ENCODE results near the gene MICA. TPM values are rescaled to one million over a fixed set of nuclear protein-coding genes. Genes with fewer than 3 reads are reported as not detected.

Gene MICA
- total and polyA plus RNA-seq, 8 donors, result 2.0 to 13.6 (median 11.8) TPM

DNA sequence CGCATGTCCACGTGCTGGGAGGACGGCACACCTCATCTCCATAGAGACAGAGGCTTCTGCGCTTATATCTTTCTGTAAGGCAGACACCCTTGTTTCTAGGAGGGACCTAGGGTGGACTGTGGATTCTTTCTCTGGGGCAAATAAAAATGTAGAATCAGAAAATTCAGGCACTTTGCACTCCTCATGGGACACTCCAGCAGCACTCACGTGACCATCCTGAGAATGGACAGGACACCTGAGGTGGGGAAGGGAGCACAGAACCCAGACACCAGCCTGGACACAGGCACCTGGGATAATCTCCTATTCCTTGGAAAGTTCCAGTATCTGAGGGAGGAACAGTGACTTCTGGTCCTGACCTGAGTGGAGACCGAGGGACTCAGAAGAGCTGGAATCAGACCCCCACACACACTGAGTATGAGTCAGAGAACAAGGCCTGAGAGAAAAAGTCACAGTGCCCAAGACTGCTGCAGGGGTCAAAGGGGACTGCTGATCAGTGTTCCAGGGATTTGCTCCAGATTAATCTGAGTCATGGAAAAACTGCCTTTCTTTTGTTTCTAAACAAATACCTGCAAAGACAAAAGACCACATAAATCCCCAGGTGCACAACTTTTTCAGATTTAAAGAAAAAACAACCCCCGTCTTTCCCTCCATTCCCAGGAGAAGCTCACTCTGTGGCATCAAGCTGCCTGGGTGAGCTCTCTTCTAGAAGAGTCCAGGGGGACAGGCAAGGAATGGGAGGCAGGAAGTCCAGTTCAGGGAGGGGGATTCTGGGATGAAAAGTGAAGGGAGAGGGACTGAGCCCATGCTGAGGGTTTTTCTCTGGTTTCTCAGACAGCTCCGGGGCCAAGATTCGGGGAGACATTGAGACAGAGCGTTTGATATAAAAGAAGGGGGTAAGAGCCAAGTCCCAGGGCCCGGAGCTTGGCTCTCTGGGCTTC lies 58.9 kb downstream of the MICA start:
- H3K27ac ChIP-seq, result peak overlapping the region; percentile 79 to 84 (median 83)
- peaks cover 0 to 4% (median 0%) of the 10 kb centered on the region in 3 donors for H3K27me3 ChIP-seq
- H3K36me3 ChIP-seq, result peaks cover 0 to 3% (median 1%) of the 10 kb centered on the region in 4 donors
- H3K4me1 ChIP-seq, result peaks cover 12 to 46% (median 16%) of the 10 kb centered on the region in 4 donors
- TF ChIP-seq POLR2A (IDR thresholded peaks at IDR 0.05) (no peak), POLR2AphosphoS5 (IDR thresholded peaks at IDR 0.05) (no peak), EP300 (IDR thresholded peaks at IDR 0.05) (no peak)
- TF ChIP-seq, protein P1, sequence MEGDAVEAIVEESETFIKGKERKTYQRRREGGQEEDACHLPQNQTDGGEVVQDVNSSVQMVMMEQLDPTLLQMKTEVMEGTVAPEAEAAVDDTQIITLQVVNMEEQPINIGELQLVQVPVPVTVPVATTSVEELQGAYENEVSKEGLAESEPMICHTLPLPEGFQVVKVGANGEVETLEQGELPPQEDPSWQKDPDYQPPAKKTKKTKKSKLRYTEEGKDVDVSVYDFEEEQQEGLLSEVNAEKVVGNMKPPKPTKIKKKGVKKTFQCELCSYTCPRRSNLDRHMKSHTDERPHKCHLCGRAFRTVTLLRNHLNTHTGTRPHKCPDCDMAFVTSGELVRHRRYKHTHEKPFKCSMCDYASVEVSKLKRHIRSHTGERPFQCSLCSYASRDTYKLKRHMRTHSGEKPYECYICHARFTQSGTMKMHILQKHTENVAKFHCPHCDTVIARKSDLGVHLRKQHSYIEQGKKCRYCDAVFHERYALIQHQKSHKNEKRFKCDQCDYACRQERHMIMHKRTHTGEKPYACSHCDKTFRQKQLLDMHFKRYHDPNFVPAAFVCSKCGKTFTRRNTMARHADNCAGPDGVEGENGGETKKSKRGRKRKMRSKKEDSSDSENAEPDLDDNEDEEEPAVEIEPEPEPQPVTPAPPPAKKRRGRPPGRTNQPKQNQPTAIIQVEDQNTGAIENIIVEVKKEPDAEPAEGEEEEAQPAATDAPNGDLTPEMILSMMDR (IDR thresholded peaks at IDR 0.05), result no peak
- no peak for DNase-seq
- intact Hi-C loops (cut with DNase I; ENCODE audit: low total_unique reads), result no loop called here
- no peaks in the 10 kb centered on the region for H3K9me3 ChIP-seq
- peak overlapping the region; percentile 42 to 56 (median 54) for H3K4me3 ChIP-seq
- WGBS, 5 donors, result 54 to 59% (median 56%) methylated on average over 11 of the region's 11 CpGs

DNA sequence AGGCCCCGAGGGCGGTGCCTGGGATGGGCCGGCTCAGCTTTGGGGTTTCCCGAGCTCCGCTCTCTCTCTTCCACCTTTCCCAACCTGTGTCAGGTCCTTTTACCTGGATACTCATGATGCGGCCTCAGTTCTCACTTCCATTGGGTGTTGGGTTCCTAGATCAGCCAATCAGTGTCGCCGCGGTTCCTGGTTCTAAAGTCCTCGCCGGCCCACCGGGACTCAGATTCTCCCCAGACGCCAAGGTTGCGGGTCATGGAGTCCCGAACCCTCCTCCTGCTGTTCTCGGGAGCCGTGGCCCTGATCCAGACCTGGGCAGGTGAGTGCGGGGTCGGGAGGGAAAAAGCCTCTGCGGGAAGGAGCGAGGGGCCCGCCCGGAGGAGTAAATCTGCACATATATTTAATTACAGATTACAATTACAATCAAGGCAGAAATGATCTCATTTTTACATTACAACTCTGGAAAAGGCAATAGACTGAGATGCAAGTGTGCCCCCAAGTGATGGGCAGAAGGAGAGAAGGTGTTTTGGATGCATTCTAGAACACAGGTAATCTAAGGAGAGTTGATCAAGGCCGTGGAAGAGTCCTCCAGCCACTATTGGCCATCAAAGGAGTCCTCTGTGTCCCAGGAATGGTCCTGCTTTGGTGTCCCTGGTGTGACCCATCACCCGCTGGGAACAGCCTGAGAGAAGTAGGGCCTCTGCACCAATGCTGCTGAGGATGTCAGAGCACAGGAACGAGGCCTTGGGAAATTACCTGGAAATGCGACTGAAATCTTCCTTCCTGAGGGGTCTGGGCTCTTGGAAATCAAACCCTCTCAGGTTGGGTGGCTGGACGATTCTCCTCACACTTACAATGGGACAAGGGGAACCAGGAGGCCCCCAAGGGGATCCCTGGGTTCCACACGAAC lies 59.8 kb downstream of the MICA start:
- peak; percentile 32 to 96 (median 92) for TF ChIP-seq POLR2AphosphoS5 (IDR thresholded peaks at IDR 0.05)
- TF ChIP-seq, protein P1 (IDR thresholded peaks at IDR 0.05), result no peak
- peak in 1 of 4 donors; percentile 53 for TF ChIP-seq POLR2A (IDR thresholded peaks at IDR 0.05)
- no peak for TF ChIP-seq EP300 (IDR thresholded peaks at IDR 0.05)
- H3K4me1 ChIP-seq, result peaks cover 12 to 51% (median 16%) of the 10 kb centered on the region in 4 donors
- peak overlapping the region; percentile 79 to 84 (median 83) for H3K27ac ChIP-seq
- H3K4me3 ChIP-seq, result peak overlapping the region; percentile 42 to 56 (median 54)
- 7 to 12% (median 11%) methylated on average over 26 to 29 of the region's 29 CpGs for WGBS, 5 donors
- no peaks in the 10 kb centered on the region for H3K27me3 ChIP-seq
- DNase-seq, result peak; percentile 93 to 95
- intact Hi-C loops (cut with DNase I; ENCODE audit: low total_unique reads), result no loop called here
- no peaks in the 10 kb centered on the region for H3K9me3 ChIP-seq
- H3K36me3 ChIP-seq, result peaks cover 0 to 6% (median 2%) of the 10 kb centered on the region in 4 donors

DNA sequence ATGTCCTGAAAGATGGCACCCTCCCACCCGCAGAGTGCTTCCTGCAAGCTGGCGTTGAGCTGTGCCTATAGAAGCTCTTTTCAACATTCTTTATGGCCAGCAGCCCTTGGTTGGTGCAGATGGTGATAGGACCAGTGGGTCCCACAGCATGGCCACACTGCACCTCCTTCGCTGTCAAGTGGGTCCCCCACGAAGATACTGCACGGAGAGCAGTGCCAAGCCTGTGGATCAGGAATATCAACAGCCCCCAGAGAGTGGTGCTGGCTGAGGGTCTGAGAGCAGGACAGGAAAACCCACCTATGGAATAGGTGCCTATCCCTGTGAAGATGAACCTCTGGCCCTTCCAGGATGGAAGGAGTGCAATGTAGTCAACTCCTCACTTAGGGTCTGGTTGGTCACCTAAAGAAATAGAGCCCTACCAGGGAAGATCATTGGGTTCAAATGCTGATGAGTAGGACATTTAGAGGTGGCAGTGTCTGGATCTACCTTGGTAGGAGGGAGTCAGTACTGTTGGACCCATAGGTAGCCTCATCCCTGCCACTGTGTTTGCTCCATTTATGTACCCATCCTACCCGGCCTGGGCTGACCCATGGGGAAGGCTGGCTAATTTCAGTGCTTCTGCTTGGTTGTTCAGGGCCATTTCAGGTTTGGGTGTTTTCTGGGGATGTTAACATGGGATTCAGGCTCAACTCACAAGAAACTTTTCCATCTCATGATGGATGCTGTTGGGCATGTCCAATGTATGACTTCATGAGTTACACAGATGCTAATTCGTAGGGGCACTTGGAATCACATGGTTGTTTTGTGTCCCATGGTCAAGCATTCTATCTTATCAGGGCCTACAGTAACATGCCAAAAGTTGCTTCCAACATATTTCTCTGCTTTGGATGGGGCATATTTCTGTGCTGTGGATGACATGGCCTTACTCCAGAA lies 61.1 kb downstream of the MICA start:
- WGBS, 5 donors, result 83 to 91% (median 89%) methylated on average over 7 of the region's 7 CpGs
- Histone ChIP-seq H3K27me3 (no peaks in the 10 kb centered on the region), H3K4me1 (peaks cover 12 to 51% (median 16%) of the 10 kb centered on the region in 4 donors), H3K27ac (no peak overlapping the region), H3K9me3 (no peaks in the 10 kb centered on the region), H3K4me3 (peak overlapping the region; percentile 42 to 56 (median 54)), H3K36me3 (peaks cover 0 to 6% (median 2%) of the 10 kb centered on the region in 4 donors)
- no peak for DNase-seq
- intact Hi-C loops (cut with DNase I; ENCODE audit: low total_unique reads), result no loop called here
- TF ChIP-seq POLR2AphosphoS5 (IDR thresholded peaks at IDR 0.05), result no peak
- TF ChIP-seq POLR2A (IDR thresholded peaks at IDR 0.05), result no peak
- TF ChIP-seq, protein P1 (IDR thresholded peaks at IDR 0.05), result no peak
- no peak for TF ChIP-seq EP300 (IDR thresholded peaks at IDR 0.05)

Small RNAs within 50 kb of the gene (small RNA-seq; reads per million reads assigned to genes)
- 0 reads per million in 4 donors for gene HLA-S
- gene MIR6891, result 0 reads per million in 4 donors
- 0 reads per million in 4 donors for gene RF00019
- gene RNU6-283P, result 0 reads per million in 4 donors

Other genes starting within 250 kb of the MICA start
- 100 to 1,000 TPM in 1 of 5 donors, 10 to 100 TPM in 3, 1 to 10 TPM in 1; 9.7 to 201 (median 24.5) TPM for gene CCHCR1, start 245.8 kb upstream of the MICA start, total RNA-seq
- 10 to 100 TPM; 11.8 to 21.0 (median 12.3) TPM for gene CCHCR1, start 245.8 kb upstream of the MICA start, polyA plus RNA-seq
- 10 to 100 TPM in 1 of 5 donors, 1 to 10 TPM in 4; 5.8 to 16.1 (median 7.1) TPM for gene TCF19, start 245.0 kb upstream of the MICA start, total RNA-seq
- 1 to 10 TPM; 5.0 to 7.7 (median 7.7) TPM for gene TCF19, start 245.0 kb upstream of the MICA start, polyA plus RNA-seq
- gene POU5F1, start 232.9 kb upstream of the MICA start, total RNA-seq, result 100 to 1,000 TPM in 2 of 5 donors, 10 to 100 TPM in 2, not detected in 1; 47.5 to 155 (median 113) TPM
- 10 to 100 TPM in 1 of 3 donors, 1 to 10 TPM in 2; 2.6 to 13.0 (median 6.5) TPM for gene POU5F1, start 232.9 kb upstream of the MICA start, polyA plus RNA-seq
- gene HLA-C, start 131.5 kb upstream of the MICA start, total RNA-seq, result 100 to 1,000 TPM; 170 to 500 (median 237) TPM
- 100 to 1,000 TPM in 2 of 3 donors, 10 to 100 TPM in 1; 92.7 to 295 (median 133) TPM for gene HLA-C, start 131.5 kb upstream of the MICA start, polyA plus RNA-seq
- gene HLA-B, start 46.4 kb upstream of the MICA start, total RNA-seq, result 1,000 to 10,000 TPM in 3 of 5 donors, 100 to 1,000 TPM in 2; 134 to 1,907 (median 1,119) TPM
- gene HLA-B, start 46.4 kb upstream of the MICA start, polyA plus RNA-seq, result 100 to 1,000 TPM; 302 to 830 (median 436) TPM
- 1 to 10 TPM in 1 of 5 donors, under 1 TPM in 2, not detected in 2; 0.29 to 1.7 (median 0.89) TPM for gene MICB, start 94.5 kb downstream of the MICA start, total RNA-seq
- gene MICB, start 94.5 kb downstream of the MICA start, polyA plus RNA-seq, result 1 to 10 TPM in 1 of 3 donors, under 1 TPM in 2; 0.76 to 1.4 (median 0.83) TPM
- gene MCCD1, start 125.4 kb downstream of the MICA start, total RNA-seq, result not detected
- gene MCCD1, start 125.4 kb downstream of the MICA start, polyA plus RNA-seq, result not detected
- 100 to 1,000 TPM; 198 to 445 (median 248) TPM for gene DDX39B, start 138.4 kb downstream of the MICA start, total RNA-seq
- 100 to 1,000 TPM; 255 to 383 (median 255) TPM for gene DDX39B, start 138.4 kb downstream of the MICA start, polyA plus RNA-seq
- 1 to 10 TPM in 2 of 5 donors, under 1 TPM in 1, not detected in 2; 0.87 to 4.6 (median 2.3) TPM for gene ATP6V1G2, start 143.0 kb downstream of the MICA start, total RNA-seq
- 1 to 10 TPM in 2 of 3 donors, under 1 TPM in 1; 0.98 to 3.7 (median 1.2) TPM for gene ATP6V1G2, start 143.0 kb downstream of the MICA start, polyA plus RNA-seq
- gene NFKBIL1, start 144.0 kb downstream of the MICA start, total RNA-seq, result 10 to 100 TPM in 4 of 5 donors, under 1 TPM in 1; 0.45 to 51.9 (median 13.6) TPM
- gene NFKBIL1, start 144.0 kb downstream of the MICA start, polyA plus RNA-seq, result 10 to 100 TPM; 23.9 to 45.1 (median 29.9) TPM
- not detected for gene LTA, start 168.7 kb downstream of the MICA start, total RNA-seq
- under 1 TPM in 1 of 3 donors, not detected in 2; 0.18 TPM for gene LTA, start 168.7 kb downstream of the MICA start, polyA plus RNA-seq
- gene TNF, start 172.0 kb downstream of the MICA start, total RNA-seq, result under 1 TPM in 1 of 5 donors, not detected in 4; 0.58 TPM
- under 1 TPM in 2 of 3 donors, not detected in 1; 0.28 to 0.31 TPM for gene TNF, start 172.0 kb downstream of the MICA start, polyA plus RNA-seq
- gene LTB, start 178.8 kb downstream of the MICA start, total RNA-seq, result 1 to 10 TPM in 1 of 5 donors, not detected in 4; 4.8 TPM
- 10 to 100 TPM in 1 of 3 donors, 1 to 10 TPM in 2; 4.2 to 13.4 (median 9.0) TPM for gene LTB, start 178.8 kb downstream of the MICA start, polyA plus RNA-seq
- gene LST1, start 182.7 kb downstream of the MICA start, total RNA-seq, result 1 to 10 TPM in 2 of 5 donors, not detected in 3; 2.9 to 6.7 TPM
- gene LST1, start 182.7 kb downstream of the MICA start, polyA plus RNA-seq, result 10 to 100 TPM in 2 of 3 donors, 1 to 10 TPM in 1; 8.8 to 35.4 (median 26.7) TPM
- gene NCR3, start 189.4 kb downstream of the MICA start, total RNA-seq, result not detected
- under 1 TPM in 1 of 3 donors, not detected in 2; 0.25 TPM for gene NCR3, start 189.4 kb downstream of the MICA start, polyA plus RNA-seq
- 10 to 100 TPM in 2 of 5 donors, 1 to 10 TPM in 2, not detected in 1; 3.2 to 38.3 (median 15.6) TPM for gene AIF1, start 211.6 kb downstream of the MICA start, total RNA-seq
- gene AIF1, start 211.6 kb downstream of the MICA start, polyA plus RNA-seq, result 10 to 100 TPM; 28.2 to 74.2 (median 68.7) TPM
- 100 to 1,000 TPM in 3 of 5 donors, 10 to 100 TPM in 2; 49.4 to 125 (median 107) TPM for gene PRRC2A, start 217.1 kb downstream of the MICA start, total RNA-seq
- 100 to 1,000 TPM in 1 of 3 donors, 10 to 100 TPM in 2; 56.4 to 109 (median 80.8) TPM for gene PRRC2A, start 217.1 kb downstream of the MICA start, polyA plus RNA-seq
- 100 to 1,000 TPM; 111 to 169 (median 141) TPM for gene BAG6, start 249.1 kb downstream of the MICA start, total RNA-seq
- 100 to 1,000 TPM; 157 to 287 (median 180) TPM for gene BAG6, start 249.1 kb downstream of the MICA start, polyA plus RNA-seq